Sciatic nerve (tissue), 2 donors: ENCODE data around the gene MTUS2. TPM values are rescaled to one million over a fixed set of nuclear protein-coding genes. Genes with fewer than 3 reads are reported as not detected.
"Not testable (repeated sequence)": the region's sequence is repeated elsewhere in the genome, so short reads cannot be mapped to it uniquely, and the experiment has no call there.

Experiments
- ATAC-seq: fragments of 200-7000 bp; cut with Tn5 transposase; one replicate; pipeline ENCODE4 v1.9.1; 2020; ENCODE audit warnings: mild to moderate bottlenecking, moderate library complexity
- DNase-seq: peaks from one replicate; pipeline ENCODE4 v3.0.0-alpha.2; 2020; ENCODE audit warnings: low spot score
- intact Hi-C: fragments of 100-400 bp; cut with DNase I; formaldehyde crosslinking; loops from one replicate; pipeline ENCODE4 v1.14.2; 2022
- total RNA-seq: library from RNA; stranded (reverse); fragmentation: NEBNext Ultra II Directional; extraction: Animal tissue kit (Norgen Biotek cat#: 25700); gene quantifications from one replicate; pipeline ENCODE4 v1.2.1, GENCODE V29; 2021
- donor health status: DM: no; HTN: no; CAD: no.
- donor health status: DM: no; HTN: no; CAD: no.

Gene MTUS2
- total RNA-seq, 1 donor from 2014 or later = not detected

DNA sequence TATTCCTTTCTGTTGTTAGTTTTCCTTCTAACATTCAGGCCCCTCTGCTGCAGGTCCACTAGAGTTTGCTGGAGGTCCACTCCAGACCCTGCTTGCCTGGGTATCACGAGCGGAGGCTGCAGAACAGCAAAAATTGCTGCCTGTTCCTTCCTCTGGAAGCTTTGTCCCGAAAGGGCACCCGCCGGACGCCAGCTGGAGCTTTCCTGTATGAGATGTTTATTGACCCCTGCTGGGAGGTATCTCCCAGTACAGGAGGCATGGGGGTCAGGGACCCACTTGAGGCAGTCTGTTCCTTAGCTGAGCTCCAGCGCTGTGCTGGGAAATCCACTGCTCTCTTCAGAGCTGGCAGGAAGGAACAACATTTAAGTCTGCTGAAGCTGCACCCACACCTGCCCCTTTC, 516.2 kb downstream of the MTUS2 start:
- DNase-seq (no peak), ATAC-seq (no peak)
- intact Hi-C loops = no loop called here

DNA sequence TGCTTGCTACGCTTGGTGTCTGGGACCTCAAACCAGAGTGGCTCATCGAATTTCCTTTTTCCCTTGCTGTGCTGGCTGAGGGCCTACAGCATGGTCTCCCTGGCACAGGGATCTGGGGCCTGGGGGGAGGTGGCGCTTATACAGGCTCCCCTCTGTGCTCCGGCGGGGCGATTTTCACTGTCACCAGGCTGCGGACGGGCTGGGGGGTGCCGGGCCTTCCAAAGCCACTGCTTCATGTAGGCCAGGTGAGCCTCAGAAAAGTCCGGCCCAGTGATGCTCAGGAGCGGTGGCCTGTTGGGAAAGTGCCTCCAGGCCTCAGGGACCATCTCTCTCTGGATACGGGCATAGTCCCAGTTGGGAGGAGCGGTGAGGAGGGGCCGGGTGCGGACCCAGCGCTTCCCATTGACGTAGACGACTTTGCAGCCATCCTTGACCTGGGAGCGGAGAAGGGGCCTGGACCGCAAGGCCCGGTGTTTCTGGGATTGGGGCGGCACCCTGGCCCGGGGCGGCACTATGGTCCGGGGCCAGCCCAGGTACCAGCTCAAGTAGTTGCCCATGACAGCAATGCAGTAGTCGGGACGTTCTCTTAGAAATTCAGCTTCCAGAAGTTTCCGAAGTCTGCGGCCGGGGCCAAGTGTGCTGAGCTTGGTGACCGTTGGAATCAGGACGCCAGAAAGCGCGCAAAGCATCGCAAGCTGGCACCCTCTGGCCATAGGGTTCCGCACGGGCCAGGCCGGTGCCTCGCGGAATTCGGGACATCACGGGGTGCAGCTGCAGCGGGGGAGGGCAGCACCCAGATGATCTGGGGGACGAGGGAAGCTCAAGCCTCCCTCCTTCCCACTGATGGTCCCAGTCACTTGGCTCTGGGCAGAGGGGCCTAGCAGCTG, 519.5 kb downstream of the MTUS2 start:
- DNase-seq (no peak), ATAC-seq (no peak)
- intact Hi-C loops = no loop called here

DNA sequence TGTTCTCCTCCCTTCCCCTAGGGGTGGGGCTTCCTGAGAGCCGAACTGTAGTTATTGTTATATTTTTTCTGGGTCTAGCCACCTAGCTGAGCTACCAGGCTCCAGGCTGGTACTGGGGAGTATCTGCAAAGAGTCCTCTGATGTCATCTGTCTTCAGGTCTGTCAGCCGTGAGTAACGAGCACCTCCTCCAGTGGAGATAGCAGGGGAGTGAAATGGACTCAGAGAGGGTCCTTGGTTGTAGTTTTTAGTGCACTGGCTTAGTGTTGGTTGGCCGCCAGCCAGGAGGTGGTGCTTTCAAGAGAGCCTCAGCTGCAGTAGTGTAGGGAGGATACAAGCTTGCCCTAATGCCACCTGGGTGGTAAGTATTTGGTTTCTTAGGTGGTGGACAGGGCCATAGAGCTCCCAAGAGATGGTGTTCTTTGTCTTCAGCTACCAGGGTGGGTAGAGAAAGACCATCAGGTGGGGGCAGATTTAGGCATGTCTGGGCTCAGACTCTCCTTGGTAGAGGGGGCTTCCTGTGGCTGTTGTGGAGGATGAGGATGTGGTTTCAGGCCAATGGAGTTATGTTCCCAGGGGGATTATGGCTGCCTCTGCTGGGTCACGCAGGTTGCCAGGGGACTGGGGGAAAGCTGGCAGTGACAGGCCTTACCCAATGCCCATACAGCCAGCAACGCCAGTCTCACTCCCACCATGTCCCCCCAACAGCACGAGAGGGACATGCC, 525.9 kb downstream of the MTUS2 start:
- intact Hi-C loops = not testable (repeated sequence)

DNA sequence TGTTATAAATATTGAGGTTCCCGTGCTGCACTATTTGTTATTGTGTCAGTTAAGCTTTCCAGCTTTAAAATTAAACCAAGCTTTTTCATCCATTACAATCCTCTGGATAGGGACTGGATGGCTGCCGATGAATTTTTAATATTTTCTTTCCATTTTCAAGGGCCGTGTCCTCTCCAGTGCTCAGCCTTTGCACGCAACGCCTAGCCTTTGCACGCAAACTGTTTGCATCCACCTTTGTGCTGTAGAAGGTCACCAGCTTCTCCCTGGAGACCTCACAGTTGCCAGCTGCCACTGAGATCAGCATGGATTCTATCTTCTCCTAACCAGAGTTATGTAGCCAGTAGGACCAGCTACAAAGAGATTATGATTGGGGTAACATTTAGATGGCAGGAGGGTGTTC, 534.9 kb downstream of the MTUS2 start:
- intact Hi-C loops = no loop called here
- ATAC-seq (no peak), DNase-seq (no peak)

More for the DNA sequence above, 525.9 kb downstream of the MTUS2 start:
- not testable (repeated sequence) for DNase-seq, ATAC-seq

DNA sequence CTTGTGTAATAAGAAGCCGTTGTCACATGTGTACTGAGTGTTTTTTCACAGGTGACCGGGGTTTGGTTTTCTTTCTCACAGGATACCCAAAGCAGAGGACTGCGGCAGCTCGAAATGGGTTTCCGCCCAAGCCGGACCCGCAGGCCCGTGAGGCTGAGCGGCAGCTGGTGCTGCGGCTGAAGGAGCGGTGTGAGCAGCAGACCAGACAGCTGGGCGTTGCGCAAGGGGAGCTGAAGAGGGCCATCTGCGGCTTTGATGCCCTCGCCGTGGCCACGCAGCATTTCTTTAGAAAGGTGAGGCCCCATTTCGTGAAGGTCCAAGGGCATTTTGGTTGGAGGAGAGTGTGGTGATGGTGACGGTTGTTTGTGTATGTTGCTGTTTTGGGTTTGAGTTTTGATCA, 539.0 kb downstream of the MTUS2 start:
- intact Hi-C loops = no loop called here
- no peak for DNase-seq
- ATAC-seq = no peak

DNA sequence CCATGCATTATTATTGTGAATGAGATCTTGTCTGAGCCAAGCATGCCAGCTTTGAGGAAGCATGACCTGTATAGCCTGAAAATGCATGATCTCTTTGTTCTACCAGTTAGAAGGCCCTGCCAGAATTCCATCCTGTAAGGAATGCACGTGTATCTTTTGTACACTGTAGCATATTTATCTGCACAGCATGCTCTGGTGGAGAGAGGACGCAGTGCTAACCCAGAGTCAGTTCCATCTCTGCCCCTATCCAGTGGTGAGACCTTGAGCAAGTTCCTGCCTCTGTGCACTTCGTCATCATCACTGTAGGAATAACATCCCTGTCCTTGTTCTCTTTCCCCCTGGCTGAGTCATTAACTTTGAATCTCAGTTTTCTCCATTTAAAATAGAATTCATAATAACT, 541.6 kb downstream of the MTUS2 start:
- intact Hi-C loops = no loop called here
- no peak for DNase-seq
- no peak for ATAC-seq

DNA sequence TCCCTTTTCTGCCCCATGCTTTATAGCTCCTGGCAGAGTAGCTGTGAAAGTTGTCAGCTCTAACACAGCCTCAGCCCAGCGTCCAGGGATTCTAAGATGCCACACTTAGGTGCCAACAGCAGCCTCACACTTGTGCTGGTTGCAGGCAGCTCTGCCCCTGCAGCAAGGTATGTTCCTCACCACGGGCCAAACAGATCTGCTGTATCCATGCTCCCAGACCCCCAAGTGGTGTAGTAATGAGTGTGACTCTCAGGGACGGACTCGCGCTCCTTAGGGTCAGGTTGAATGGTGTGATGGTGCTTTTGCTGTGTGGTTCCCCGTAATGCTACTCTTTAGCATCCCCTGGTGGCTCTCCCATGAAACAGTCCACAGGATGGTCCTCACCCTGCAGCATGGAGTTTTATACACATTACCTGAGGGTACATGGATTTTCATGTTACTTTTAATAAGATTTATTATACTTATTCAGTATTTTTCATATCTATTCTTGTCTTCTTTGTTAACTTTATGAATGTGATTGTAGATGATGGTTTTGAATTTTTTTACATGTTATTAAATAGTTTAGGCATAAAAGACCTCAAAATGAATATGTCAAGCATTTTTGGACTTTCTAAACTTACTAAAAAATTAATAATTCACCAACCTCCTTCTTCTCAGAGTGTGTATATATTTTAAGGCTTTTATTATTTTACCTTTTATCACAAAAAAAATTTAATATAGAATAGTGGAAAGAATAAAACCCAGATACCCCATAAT, 542.9 kb downstream of the MTUS2 start:
- DNase-seq (no peak), ATAC-seq (peak; percentile 72)
- intact Hi-C loops = no loop called here

DNA sequence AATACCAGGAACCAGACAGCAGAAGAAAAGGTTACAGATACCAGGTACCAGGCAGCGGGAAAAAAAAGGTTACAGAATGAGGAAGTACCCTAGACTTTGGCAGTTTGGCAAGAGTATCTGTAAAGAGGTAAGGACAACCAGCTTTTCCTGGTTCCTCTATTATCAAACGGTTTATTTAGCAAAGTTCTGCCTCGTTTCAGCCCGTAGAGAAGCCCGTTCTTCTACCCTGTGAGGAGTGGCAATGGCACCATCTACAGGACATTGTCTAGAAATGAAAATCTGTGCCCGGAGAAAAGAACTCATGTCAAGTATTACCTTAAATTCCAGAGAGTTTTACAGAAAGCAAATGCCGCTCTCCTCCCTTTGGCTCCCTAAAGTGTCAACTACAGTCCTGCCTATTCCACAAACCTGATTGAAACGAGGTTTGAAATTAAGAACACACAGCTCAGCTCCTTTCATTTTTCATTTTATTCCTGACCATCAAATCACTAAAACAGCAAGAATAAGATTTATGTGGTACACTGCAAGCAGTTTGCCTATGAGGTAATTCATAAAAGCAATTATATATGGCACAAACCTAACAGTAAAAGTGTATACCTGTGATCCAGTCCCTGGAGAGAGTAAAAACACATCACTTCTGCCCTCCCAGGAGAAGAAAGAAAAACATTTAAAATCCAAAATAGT, 549.1 kb downstream of the MTUS2 start:
- no peak for DNase-seq
- peak; percentile 41 for ATAC-seq
- intact Hi-C loops = no loop called here

DNA sequence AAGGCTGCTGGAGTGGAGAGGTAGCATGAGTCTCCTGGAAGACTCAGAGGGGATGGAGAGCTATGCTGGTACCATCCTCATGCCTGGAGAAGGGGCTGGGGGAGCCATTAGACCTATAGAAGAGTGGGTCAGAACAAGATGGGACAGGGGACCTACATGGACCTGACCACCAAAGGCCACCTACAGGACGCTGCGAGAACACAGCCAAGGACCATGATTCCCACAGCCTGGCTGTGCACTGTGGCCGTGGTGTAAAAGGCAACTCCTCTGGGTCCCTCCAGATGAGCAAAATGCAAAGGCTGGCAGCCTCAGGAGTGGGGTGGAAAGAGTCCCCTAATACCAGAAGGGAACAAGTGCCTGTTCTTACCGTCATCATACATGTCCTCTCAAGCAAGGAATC, 559.1 kb downstream of the MTUS2 start:
- intact Hi-C loops = no loop called here
- ATAC-seq (no peak), DNase-seq (no peak)

DNA sequence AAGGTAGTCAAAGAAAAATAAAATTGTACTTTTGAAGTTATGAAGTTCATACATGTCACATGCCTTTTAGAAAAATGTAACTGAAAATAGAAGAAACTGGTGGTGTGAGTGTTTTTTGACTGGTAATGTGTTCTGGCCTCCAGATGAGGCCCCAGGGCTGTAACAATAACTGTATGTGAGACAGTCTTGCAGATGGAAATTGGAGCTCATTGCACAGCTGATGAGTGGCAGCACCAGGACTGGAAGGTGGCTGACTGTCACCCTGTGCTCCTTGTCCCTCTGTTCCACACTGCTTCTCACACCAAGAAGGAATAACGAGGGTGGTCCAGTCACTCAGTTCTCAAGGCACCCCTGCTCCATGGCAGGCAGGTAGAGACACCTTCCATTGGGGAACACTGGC, 559.7 kb downstream of the MTUS2 start:
- intact Hi-C loops = no loop called here
- DNase-seq (no peak), ATAC-seq (no peak)

DNA sequence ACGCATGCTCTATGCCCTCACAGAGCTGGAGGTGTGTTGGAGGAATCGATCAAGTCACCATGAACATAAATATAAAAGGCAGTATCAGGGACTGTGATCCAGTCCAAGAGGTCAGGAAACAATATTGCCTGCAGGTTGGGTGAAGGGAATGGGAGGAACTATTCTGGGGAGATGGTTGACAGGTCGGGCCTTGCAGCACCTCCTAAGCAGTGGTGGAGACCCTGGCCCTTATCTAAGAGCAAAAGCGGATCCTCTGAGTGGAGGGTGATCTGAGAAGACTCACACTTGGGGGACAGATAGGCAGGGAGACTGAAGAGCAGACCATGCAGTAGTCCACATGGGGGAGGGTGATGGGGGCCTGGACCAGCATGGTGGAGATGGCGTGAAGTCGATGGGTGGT, 561.9 kb downstream of the MTUS2 start:
- DNase-seq (no peak), ATAC-seq (no peak)
- intact Hi-C loops = no loop called here

DNA sequence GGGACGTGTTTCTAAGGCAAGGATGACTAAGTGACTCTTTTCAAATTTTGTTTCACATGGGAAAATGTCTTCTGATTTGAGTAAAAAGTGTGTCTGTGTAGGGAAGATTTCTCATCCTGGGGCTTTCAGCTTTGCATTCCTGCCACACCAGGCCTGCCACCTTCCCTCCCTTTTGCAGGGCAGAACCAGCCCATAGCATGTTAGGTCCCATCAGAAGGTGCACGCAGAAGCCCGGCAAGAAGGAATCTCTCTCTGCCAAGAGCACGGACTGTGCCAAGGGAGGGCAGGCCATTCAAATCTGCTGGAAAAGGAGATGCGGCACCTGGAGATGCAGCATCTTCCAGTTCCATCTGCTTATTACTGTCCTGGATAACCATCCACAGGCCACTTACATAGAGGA, 563.3 kb downstream of the MTUS2 start:
- intact Hi-C loops = no loop called here
- ATAC-seq = no peak

DNA sequence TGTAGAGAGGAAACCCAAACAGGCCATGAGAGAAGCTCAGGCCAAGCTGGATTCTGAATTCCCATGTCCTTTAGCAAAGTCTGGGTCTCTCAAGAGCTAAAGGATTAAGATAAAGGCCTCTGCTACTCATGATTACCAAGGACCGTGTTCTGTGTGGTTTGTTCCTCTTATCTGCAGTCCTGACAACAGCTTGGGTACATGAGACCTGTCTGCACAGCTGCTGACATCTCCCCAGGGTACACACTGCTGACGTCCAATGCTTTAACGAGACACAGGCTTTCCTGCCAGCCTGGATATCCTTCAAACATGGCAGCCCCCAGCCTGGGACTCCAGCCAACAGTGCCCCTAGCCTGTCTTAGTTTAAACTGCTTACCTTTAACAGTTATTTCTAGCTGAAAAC, 564.3 kb downstream of the MTUS2 start:
- DNase-seq = no peak
- ATAC-seq = no peak
- intact Hi-C loops = no loop called here

More for the DNA sequence above, 563.3 kb downstream of the MTUS2 start:
- no peak for DNase-seq

DNA sequence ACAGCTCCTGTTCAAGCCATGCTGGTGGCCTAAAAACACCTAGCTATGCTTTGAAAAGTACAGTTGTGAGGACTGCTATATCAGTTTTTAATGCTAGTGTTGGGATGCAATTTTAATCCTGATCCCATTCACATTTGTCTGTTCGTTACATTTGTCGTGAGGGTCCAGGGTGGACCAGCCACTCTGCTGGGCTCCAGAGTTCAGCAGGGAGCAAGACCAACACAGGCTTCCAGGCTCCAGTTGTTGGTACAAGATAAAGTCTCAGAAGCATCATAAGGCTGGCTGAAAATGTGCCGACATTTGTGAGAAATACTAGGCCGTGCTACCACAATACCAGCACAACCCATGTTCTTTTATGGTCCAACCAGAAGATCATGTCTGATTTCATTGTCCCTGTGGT, 564.7 kb downstream of the MTUS2 start:
- intact Hi-C loops = no loop called here
- DNase-seq (no peak), ATAC-seq (no peak)

DNA sequence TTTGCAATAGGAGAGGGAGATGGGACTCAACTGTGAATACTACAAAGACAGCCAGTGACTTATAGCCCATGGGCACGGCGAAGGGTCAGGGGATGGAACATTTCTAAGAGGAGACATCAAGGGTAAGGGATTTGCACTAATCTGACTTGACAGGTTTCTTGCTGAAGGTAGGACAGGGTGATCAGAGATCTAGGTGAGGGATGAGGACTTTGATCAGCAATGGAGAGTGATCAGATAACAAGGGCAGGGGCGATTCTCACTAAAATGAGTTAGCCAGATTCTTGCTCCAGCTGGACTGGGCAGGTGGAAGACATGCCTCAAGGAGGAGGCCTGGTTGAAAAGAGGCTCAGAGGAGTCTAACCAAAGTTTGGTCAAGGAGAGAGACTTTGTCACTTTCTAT, 566.1 kb downstream of the MTUS2 start:
- DNase-seq = no peak
- no peak for ATAC-seq
- intact Hi-C loops = no loop called here

DNA sequence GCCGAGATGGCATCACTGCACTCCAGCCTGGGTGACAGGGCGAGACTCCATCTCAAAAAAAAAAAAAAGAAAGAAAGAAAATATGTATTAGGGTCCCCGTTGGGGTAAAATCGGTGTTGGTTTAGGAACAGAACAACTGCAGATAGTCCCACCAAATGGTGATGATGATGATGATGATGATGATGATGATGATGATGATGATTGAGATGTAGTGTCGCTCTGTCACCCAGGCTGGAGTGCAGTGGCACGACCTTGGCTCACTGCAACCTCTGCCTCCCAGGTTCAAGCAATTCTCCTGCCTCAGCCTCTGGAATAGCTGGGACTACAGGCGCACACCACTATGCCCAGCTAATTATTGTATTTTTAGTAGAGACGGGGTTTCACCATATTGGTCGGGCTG, 570.5 kb downstream of the MTUS2 start:
- intact Hi-C loops, DNase-seq, ATAC-seq: not testable (repeated sequence)

DNA sequence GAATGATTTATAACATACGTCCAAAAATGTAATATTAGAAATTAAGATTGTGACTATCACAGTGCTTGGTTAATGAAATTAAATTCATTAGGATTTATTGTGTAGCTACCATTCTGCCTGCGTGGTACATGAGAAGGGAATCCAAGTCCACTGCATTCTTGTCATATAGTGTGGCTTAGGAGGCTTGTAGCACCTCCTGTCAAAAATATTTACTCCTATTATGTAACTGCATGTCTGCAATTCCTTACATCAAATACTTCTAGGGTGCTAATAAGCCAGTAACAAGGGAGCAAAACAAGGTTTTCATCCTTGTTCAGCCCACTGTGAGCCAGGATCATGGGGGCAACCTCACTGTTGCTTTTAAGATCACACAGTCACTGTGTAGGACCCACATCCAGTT, 576.3 kb downstream of the MTUS2 start:
- intact Hi-C loops = no loop called here
- no peak for ATAC-seq
- no peak for DNase-seq

DNA sequence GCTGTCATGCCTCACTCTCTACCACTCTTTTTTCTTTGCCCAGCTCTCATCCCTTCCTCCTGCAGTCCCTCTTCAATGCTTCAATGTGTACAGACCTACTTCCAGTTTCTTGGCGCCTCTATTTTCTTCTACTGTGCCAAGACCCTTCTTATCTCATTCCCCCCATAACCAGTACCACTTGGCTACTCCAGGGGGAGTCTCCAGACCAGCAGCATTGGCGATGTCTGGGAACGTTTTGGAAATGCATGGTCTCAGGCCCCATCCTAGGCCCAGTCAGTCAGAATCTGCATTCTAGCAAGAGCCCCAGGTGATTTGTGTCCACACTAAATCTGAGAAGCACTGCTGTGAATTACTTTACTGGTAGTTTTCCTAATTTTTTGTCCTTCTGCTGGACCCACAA, 577.1 kb downstream of the MTUS2 start:
- intact Hi-C loops = no loop called here
- no peak for ATAC-seq
- no peak for DNase-seq

DNA sequence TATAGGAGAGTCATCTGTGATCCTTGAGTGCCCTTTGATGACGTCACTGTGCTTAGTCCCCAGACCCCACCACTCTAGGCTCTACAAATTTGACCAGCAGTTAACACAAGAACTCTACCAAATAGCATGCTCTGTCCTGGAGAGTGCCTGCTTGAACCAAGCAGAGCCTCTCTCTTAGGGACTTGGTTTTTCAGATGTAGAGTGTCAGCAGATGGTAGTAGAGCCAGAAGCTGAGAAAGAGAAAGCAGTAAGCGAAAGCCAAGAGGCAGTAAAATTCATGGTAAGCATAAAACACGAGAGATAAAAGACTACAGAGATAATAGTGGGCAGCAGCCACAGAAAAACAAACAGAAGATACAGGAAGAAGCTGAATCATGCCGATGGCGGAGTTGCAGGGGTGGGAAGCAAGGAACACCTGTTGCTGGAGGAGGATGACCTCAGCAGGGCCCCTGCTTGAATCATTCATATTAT, 582.1 kb downstream of the MTUS2 start:
- no peak for DNase-seq
- ATAC-seq = no peak
- intact Hi-C loops = no loop called here
